Kasumi-1 (cell line): ENCODE measurements around the gene FBXW9.
A peak's percentile ranks its signal among the peaks of the same experiment; 100 is the strongest.
"Not testable (repeated sequence)": the region's sequence is repeated elsewhere in the genome, so short reads cannot be mapped to it uniquely, and the experiment has no call there.

Experiments
- DNase-seq, 2 experiments: peaks; one replicate each; lab custom pipeline; 2025; lab: John Stamatoyannopoulos, UW

The FBXW9 gene

GRCh38 chr19:12715102-12715501 lies 18.7 kb upstream of the FBXW9 start:
- DNase-seq = no peak

DNA sequence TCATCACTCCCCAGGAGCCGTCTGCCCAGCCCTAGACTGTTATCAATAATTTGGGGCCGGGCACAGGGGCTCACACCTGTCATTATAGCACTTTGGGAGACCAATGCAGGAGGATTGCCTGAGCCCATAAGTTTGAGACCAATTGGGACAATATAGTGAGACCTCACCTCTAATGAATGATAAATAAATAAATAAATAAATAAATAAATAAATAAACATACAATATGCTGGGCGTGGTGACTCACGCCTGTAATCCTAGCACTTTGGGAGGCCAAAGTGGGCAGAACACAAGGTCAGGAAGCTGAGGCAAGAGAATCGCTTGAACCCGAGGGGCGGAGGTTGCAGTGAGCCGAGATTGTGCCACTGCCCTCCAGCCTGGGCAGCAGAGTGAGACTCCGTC lies 16.9 kb upstream of the FBXW9 start:
- not testable (repeated sequence) for DNase-seq

DNA sequence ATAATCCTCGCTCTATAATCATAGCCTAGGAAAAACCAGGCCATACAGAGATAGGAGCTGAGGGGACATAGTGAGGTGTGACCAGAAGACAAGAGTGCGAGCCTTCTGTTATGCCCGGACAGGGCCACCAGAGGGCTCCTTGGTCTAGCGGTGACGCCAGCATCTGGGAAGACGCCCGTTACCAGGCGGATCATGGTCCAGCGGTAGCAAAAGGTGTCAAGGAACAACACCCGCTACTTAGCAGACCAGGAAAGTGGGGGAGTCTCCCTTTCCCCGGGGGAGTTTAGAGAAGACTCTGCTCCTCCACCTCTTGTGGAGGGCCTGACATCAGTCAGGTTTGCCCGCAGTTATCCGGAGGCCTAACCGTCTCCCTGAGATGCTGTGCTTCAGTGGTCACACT lies 15.6 kb upstream of the FBXW9 start:
- DNase-seq = not testable (repeated sequence)

DNA sequence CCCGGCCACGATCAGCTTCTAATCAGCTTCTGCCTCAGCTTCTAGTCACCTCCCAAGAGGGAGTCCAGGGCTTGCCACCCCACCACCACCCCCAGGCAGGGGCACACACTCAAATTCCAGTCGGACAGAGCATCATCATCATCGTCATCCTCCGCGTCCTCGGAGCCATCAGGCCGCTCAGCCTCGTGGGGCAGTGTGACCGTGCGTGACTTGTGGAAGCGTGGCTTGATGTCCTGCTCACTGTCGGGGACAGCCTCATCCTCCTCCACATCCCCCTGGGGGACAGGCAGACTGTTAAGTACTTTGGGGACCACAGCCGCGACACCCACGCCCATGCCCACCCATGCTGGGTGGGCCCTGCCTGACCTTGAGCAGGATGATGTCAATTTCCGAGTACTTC lies 14.8 kb upstream of the FBXW9 start:
- DNase-seq = no peak

- no peak for DNase-seq
Observed at GRCh38 chr19:12708641-12709040, 12.2 kb upstream of the FBXW9 start.

- DNase-seq = no peak
Observed at GRCh38 chr19:12706332-12706718, 9.9 kb upstream of the FBXW9 start.

DNA sequence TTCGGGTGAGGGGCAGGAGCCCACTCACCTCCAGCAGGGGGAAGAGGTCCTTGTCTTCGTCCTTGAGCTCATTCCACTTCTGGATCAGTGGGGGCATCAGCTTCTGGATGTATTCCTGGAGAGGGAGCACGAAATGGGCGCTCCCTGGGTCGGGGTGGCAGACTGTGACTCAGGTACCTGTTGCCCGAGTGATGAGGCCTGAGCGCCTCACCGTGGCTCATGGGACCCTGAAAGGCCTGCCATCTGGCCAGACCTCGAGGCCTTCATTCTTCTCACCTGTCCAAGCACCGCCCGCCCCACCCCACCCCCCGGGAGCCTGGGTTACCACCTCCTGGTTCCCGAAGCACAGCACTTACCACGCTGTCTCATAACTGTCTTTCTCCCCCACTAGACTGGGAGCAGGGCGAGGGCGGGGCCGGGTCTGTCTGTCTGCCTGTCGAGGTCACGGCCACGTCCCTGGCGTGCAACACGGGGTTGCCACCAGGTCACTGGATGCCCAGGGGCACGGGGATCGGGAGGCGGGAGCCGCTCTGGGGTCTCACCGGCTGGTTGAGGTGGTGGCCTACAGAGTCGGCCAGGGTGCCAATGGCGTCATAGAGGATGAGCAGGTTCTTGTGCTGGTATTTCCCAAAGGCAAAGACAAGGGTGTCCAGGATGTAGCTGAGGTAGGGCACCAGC lies 9.4 kb upstream of the FBXW9 start:
- no peak for DNase-seq

- DNase-seq = no peak
Observed at GRCh38 chr19:12705169-12705568, 8.7 kb upstream of the FBXW9 start.

DNA sequence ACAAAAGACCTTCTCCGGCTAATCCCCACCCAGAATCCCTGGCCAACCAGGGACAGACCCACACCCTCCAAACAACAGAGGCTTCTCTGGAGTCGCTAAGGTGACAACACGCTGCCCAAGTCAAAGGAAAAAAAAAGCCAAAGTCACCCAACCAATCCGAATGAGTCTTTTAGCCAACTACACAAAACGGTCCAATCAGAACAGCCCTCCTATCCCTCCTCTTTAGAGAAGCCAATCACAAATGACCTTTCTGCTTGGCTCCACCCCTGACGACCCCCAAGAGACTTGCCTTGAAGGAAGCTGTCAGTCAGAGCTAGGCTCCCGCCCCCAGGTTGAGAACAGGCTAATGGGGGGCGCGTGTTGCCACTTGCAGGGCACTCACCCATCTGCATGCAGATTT lies 6.6 kb upstream of the FBXW9 start:
- DNase-seq = peak; percentile 44 to 59

DNA sequence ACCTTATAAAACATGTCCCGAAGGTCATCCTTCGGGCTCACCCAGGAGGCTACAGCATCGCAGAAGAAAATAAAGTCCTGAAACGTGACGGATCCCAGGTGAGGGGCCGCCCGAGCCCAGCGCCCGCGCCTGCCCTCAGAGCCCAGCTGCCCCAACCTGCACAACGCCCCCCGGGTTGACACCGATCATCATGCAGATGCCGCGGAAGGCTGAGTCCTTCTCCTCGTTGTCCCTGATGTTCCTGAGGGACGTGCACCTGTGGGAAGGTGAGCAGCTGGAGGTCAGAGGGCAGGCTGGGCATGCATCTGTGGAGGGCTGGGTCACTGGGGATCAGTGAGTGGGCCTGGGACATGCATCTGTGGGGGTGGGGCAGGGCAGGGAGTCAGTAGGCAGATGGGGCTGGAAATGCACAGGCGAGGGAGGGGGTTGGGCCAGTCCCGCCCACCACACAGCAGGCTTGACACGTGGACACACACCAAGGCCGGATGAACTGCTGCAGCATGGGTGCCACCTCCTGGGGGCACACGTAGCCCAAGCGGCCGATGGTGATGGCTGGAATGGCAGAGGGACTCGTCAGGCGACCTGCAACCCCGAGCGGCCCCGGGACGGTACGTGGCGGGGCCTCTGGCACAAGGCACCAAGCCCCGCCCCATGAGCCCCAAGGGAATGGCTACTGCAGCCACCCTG lies 5.3 kb upstream of the FBXW9 start:
- no peak for DNase-seq

- no peak for DNase-seq
Observed at GRCh38 chr19:12698138-12698537, 1.7 kb upstream of the FBXW9 start.

DNA sequence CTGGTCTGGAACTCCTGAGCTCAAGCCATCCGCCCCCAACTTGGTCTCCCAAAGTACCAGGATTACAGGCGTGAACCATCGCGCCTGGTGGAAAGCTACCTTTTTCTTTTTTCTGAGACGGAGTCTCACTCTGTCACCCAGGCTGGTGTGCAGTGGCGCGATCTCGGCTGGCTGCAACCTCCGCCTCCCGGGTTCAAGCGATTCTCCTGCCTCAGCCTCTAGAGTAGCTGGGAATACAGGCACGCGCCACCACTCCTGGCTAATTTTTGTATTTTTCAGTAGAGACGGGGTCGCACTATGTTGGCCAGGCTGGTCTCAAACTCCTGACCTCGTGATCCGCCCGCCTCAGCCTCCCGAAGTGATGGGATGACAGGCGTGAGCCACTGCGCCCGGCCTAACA lies 994 bp upstream of the FBXW9 start:
- not testable (repeated sequence) for DNase-seq

GRCh38 chr19:12695997-12696365 lies 450 bp downstream of the FBXW9 start:
- no peak for DNase-seq

DNA sequence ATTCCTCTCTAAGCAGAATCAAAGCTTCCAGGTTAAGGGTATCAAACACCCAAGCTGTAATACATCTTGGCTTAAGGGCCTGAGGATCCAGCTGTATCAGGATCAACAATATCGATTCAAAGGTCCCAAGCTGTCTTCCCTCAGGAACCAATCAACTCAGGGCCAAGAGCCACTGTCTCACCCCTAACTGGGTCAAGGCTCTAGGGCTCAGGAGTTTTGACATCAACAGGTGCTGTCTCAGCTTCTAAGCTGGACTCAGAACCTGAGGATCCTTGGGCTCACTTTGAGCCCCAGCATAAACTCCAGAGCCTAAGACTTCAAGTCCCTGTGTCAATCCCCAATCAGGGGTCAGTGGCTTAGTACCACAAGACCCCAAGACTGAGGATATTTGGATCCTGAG lies 917 bp downstream of the FBXW9 start:
- DNase-seq = no peak

- DNase-seq = peak; percentile 19 to 52
Observed at GRCh38 chr19:12695096-12695495, 1.3 kb downstream of the FBXW9 start.

DNA sequence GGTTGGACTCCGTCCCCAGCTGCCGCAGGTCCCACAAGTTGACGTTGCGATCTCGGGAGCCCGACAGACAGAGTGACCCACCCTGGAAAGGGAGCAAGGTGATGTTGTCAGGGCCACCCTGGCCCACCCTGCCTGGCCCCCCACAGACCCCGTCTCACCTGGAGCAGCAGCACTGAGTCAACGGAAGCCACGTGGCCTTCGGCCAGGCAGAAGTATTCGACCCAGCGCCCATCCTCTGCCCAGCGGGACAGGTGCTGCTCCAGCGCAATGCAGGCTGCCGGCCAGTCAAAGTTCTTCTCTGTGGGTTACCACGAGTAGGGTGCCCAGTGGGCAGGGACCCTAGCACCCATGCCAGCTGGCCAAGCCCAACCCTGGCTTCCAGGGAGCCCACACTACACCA lies 1.8 kb downstream of the FBXW9 start:
- no peak for DNase-seq

- DNase-seq = no peak
Observed at GRCh38 chr19:12692960-12693359, 3.5 kb downstream of the FBXW9 start.

DNA sequence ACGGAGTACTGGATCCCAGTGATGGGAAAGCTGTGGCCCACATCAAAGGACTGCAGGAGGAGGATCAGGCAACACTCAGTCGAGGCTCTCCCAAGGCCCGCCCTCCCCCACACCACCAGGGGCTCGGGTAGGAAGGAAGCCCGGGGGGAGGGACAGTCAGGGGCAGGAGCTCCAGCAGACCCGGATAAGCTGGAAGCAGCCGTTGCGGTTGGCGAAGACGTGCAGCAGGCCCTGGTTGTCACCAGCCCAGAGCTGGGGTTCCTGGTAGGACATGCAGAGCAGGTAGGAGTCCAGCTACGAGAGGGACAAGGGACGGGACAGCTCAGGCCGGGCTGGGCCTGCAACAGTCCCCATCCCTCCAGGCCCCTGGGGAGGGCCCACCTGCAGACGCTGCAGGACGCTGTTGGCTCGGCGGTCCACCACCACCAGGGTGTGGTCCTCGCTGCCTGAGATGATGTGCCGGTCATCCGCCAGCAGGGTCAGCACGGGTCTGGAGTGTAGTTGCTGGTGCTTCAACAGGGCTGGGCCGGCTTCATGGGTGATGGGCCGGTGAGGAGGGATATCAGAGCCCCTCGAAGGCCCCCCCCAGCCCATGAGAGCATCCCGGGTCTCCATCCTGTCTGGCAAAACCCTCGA lies 6.7 kb downstream of the FBXW9 start:
- peak; percentile 94 for DNase-seq

- no peak for DNase-seq
Observed at GRCh38 chr19:12689012-12689411, 7.4 kb downstream of the FBXW9 start.

- no peak for DNase-seq
Observed at GRCh38 chr19:12687496-12688196, 8.8 kb downstream of the FBXW9 start, which contains the start of gene GNG14. TSS of gene GNG14 (plus strand) at chr19:12687998. CDS start at chr19:12688049, 51 bp downstream.

DNA sequence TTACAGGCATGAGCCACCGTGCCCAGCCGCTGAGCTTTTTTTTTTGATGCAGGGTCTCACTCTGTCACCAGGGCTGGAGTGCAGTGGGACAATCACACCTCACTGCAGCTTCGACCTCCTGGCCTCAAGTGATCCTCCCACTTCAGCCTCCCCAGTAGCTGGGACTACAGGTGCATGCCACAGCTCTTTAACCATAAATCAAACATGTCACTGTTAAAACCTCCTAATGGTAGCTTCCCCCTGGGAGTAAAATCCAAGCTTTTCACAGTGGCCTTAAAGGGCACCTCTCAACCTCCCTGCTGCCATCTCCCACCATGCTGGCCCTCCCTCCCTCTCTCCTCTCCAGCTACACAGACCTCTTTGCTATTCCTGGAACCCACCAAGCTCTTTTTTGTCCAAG lies 10.6 kb downstream of the FBXW9 start:
- DNase-seq = no peak

DNA sequence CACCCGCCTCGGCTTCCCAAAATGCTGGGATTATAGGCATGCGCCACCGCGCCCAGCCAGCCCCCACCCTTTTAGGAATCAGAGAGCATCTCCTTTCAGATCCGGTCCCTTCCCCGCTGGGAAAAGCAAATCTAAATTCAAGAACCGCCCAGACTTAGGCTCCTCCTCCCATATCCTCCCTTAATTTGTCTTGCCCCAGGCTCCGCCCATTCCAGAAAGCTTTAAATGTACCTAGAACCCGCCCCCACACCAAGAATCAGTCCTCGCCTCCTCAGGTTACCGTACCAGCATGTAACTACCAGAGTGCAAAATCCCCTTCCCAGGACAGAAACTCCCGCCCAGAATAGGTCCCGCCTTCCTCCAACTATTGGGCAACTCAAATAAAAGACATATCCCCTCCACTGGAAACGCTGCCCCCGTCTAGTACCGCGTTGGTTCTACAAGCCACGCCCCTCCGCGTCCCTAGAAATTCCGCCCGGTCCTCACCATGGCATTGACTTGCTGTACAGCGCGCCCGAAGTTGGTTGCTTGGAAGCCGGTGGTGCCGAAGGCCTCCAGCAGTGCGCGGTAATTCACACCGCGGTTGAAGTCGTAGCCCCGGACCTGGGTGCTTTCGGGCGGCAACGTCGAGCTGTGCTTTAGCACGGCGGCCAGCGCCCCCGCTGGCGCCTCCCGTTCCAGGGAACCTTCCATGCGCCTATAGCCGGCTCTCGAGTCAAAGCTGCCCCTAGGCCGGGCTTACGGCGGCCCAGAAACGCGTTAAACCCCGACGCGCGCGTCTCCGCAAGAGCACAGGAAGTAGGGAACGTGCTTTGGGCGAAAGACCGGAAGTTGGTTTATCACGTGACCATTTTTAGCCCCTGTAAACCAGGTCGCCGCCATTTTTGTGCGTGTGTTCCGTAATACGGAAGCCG lies 15.1 kb downstream of the FBXW9 start, which contains the start of gene DHPS:
Gene DHPS, minus strand, starts transcription at position 807 of the 914 bp plus-strand sequence. Its CDS starts 114 bp downstream, at position 693.
- DNase-seq = peak; percentile 98 to 99
